Body of pancreas (tissue), 4 donors: ENCODE measurements around the gene EPHX1. TPM values are rescaled to one million over a fixed set of nuclear protein-coding genes. Genes with fewer than 3 reads are reported as not detected.
"Not testable (repeated sequence)": the region's sequence is repeated elsewhere in the genome, so short reads cannot be mapped to it uniquely, and the experiment has no call there.

ENCODE experiments used
- ATAC-seq: fragments of 150-250 bp; one replicate; pipeline ENCODE4 v1.9.1; 2016
- DNase-seq, 4 donors: peaks; one replicate each; pipeline ENCODE4 v3.0.0-alpha.2; 2019
- H3K27ac ChIP-seq, 4 donors: fragments of 200-600 bp; sonication (generic); 1 replicate in 3 of 4; 2 replicates in 1 of 4; pipeline versions ENCODE4 v1.5.1 to v1.6.1; 2016 to 2019; ENCODE audit warnings: mild to moderate bottlenecking in 1 of 4, mixed read lengths in 1 of 4, moderate library complexity in 1 of 4
- H3K27me3 ChIP-seq, 2 donors: fragments of 200-600 bp; sonication (generic); one replicate each; pipeline ENCODE4 v1.6.0; 2016; ENCODE audit warnings: mild to moderate bottlenecking in 1 of 2
- H3K36me3 ChIP-seq, 2 donors: fragments of 200-600 bp; sonication (generic); replicated peaks in 1 of 2; 2 replicates each; pipeline ENCODE4 v1.5.1; 2016; ENCODE audit warnings: low read depth in 2 of 2; ENCODE audit not compliant: insufficient read depth in 1 of 2
- H3K4me1 ChIP-seq: fragments of 200-600 bp; sonication (generic); one replicate; pipeline ENCODE4 v1.6.0; 2016
- H3K4me3 ChIP-seq, 2 donors: fragments of 200-600 bp; sonication (generic); 1 replicate in 1 of 2; 2 replicates in 1 of 2; pipeline ENCODE4 v1.5.1; 2016 to 2019
- H3K9me3 ChIP-seq, 3 donors: fragments of 200-600 bp; sonication (generic); 1 replicate in 2 of 3; 2 replicates in 1 of 3; pipeline ENCODE4 v1.5.1; 2016
- CTCF ChIP-seq, 7 experiments: fragments of 450-650 bp in 4 of 7; fragments of 200-600 bp in 3 of 7; sonication (generic) in 3 of 7; IDR thresholded peaks; one replicate each; pipeline ENCODE4 v1.5.1; 2016 to 2019; ENCODE audit warnings: antibody characterized with exemption in 7 of 7
- POLR2A ChIP-seq, 3 donors: fragments of 450-650 bp; IDR thresholded peaks; one replicate each; pipeline ENCODE4 v1.6.1; 2016; ENCODE audit warnings: antibody characterized with exemption in 3 of 3, mild to moderate bottlenecking in 2 of 3
- WGBS, 2 donors: methylation state at CpG; one replicate each; pipeline ENCODE4 v1.1.5; 2017; 5-methylcytosine and 5-hydroxymethylcytosine counted together
- intact Hi-C: fragments of 100-400 bp; cut with DNase I; formaldehyde crosslinking; loops from one replicate; pipeline ENCODE4 v1.15.1; 2023
- total RNA-seq, 2 donors: library from RNA; depleted of rRNA; stranded (reverse); fragments of >200 nt; gene quantifications; one replicate each; pipeline ENCODE4 v1.1.0, GENCODE V29; 2016

Gene EPHX1
- total RNA-seq, 2 donors from 2014 or later: 109 to 136 TPM

- DNase-seq (no peak), ATAC-seq (no peak)
- Histone ChIP-seq H3K9me3 (no peaks in the 10 kb centered on the region), H3K4me1 (peaks cover 27% of the 10 kb centered on the region), H3K27me3 (no peaks in the 10 kb centered on the region), H3K4me3 (no peak overlapping the region), H3K27ac (no peak overlapping the region), H3K36me3 (no peaks in the 10 kb centered on the region)
- TF ChIP-seq CTCF (IDR thresholded peaks at IDR 0.05) (no peak), POLR2A (IDR thresholded peaks at IDR 0.05) (no peak)
- 75 to 77% methylated on average over 5 of the region's 5 CpGs for WGBS, 2 donors
- intact Hi-C loops: no loop called here
Measured at GRCh38 chr1:225808136-225808535, 1.8 kb upstream of the EPHX1 start.

- Histone ChIP-seq H3K4me1 (peaks cover 54% of the 10 kb centered on the region), H3K4me3 (peak overlapping the region; percentile 13 to 72), H3K27ac (peak overlapping the region; percentile 84 to 93 (median 90))
- H3K36me3 ChIP-seq, H3K9me3 ChIP-seq, H3K27me3 ChIP-seq, intact Hi-C loops: not testable (repeated sequence)
- WGBS, 2 donors: 6 to 7% methylated on average over 25 to 29 of the region's 29 CpGs
- DNase-seq (peak; percentile 83 to 93 (median 91)), ATAC-seq (peak; percentile 74)
- peak in 2 of 3 donors; percentile 65 to 69 for TF ChIP-seq POLR2A (IDR thresholded peaks at IDR 0.05)
- peak in 2 of 7 experiments; percentile 3 to 10 for TF ChIP-seq CTCF (IDR thresholded peaks at IDR 0.05)
Measured at GRCh38 chr1:225810579-225811538, 935 bp downstream of the EPHX1 start.

- Histone ChIP-seq H3K9me3 (no peaks in the 10 kb centered on the region), H3K4me1 (peaks cover 64% of the 10 kb centered on the region), H3K27ac (peak overlapping the region; percentile 84 to 93 (median 90)), H3K27me3 (no peaks in the 10 kb centered on the region), H3K36me3 (no peaks in the 10 kb centered on the region), H3K4me3 (peak overlapping the region in 1 of 2 donors; percentile 72)
- 36 to 41% methylated on average over 10 of the region's 10 CpGs for WGBS, 2 donors
- DNase-seq (peak; percentile 41 to 60 (median 52)), ATAC-seq (no peak)
- intact Hi-C loops: no loop called here
- peak; percentile 13 to 53 (median 43) for TF ChIP-seq CTCF (IDR thresholded peaks at IDR 0.05)
- TF ChIP-seq POLR2A (IDR thresholded peaks at IDR 0.05): no peak
Measured at GRCh38 chr1:225811622-225812487, 1.9 kb downstream of the EPHX1 start.

GRCh38 chr1:225812488-225813213 lies 2.7 kb downstream of the EPHX1 start:
- TF ChIP-seq CTCF (IDR thresholded peaks at IDR 0.05): no peak
- TF ChIP-seq POLR2A (IDR thresholded peaks at IDR 0.05): no peak
- H3K4me3 ChIP-seq: no peak overlapping the region
- H3K4me1 ChIP-seq: peaks cover 72% of the 10 kb centered on the region
- ATAC-seq (no peak), DNase-seq (no peak)
- 50 to 62% methylated on average over 6 to 8 of the region's 8 CpGs for WGBS, 2 donors
- peak overlapping the region; percentile 84 to 93 (median 90) for H3K27ac ChIP-seq
- intact Hi-C loops: no loop called here
- H3K27me3 ChIP-seq: no peaks in the 10 kb centered on the region
- no peaks in the 10 kb centered on the region for H3K9me3 ChIP-seq
- no peaks in the 10 kb centered on the region for H3K36me3 ChIP-seq
